Liver (tissue), 9 donors: Measurements from ENCODE around the gene DOK1. TPM values are rescaled to one million over a fixed set of nuclear protein-coding genes. Genes with fewer than 3 reads are reported as not detected.

Experiments used
- DNase-seq: peaks from one replicate; pipeline ENCODE4 v3.0.0-alpha.2; 2017; ENCODE audit warnings: low spot score
- H3K27ac ChIP-seq, 2 donors: one replicate each; pipeline ENCODE4 v1.7.0; 2013; ENCODE audit warnings: inconsistent platforms in 2 of 2, low read length in 2 of 2, control low read depth in 1 of 2, low read depth in 1 of 2, mild to moderate bottlenecking in 1 of 2
- H3K27me3 ChIP-seq, 4 donors: one replicate each; pipeline versions ENCODE4 v1.6.1 to v1.7.0; 2013; ENCODE audit warnings: low read length in 3 of 4, inconsistent platforms in 1 of 4, mild to moderate bottlenecking in 1 of 4, moderate library complexity in 1 of 4; ENCODE audit not compliant: control insufficient read depth in 4 of 4, insufficient read depth in 4 of 4
- H3K36me3 ChIP-seq, 4 donors: one replicate each; pipeline versions ENCODE4 v1.6.1 to v1.7.0; 2013; ENCODE audit warnings: low read length in 3 of 4, mild to moderate bottlenecking in 3 of 4, low read depth in 1 of 4, moderate library complexity in 1 of 4; ENCODE audit not compliant: control insufficient read depth in 4 of 4, insufficient read depth in 3 of 4
- H3K4me1 ChIP-seq, 4 donors: one replicate each; pipeline versions ENCODE4 v1.6.1 to v1.7.0; 2013; ENCODE audit warnings: low read length in 3 of 4, mild to moderate bottlenecking in 3 of 4, moderate library complexity in 1 of 4; ENCODE audit not compliant: control insufficient read depth in 4 of 4, insufficient read depth in 4 of 4
- H3K4me3 ChIP-seq, 3 donors: one replicate each; pipeline versions ENCODE4 v1.6.1 to v1.7.0; 2013; ENCODE audit warnings: low read length in 3 of 3, control low read depth in 1 of 3, low read depth in 1 of 3, mild to moderate bottlenecking in 1 of 3
- H3K9ac ChIP-seq, 2 donors: one replicate each; pipeline ENCODE4 v1.7.0; 2013; ENCODE audit warnings: low read length in 2 of 2, mild to moderate bottlenecking in 2 of 2, moderate library complexity in 2 of 2, control low read depth in 1 of 2, low read depth in 1 of 2
- H3K9me3 ChIP-seq, 4 donors: one replicate each; pipeline versions ENCODE4 v1.6.1 to v1.7.0; 2013; ENCODE audit warnings: low read length in 3 of 4; ENCODE audit not compliant: control insufficient read depth in 4 of 4
- ATF3 ChIP-seq: IDR thresholded peaks from 2 replicates; pipeline ENCODE4 v1.6.1; 2016; ENCODE audit warnings: antibody characterized with exemption
- EGR1 ChIP-seq, 2 donors: IDR thresholded peaks; 2 replicates each; pipeline ENCODE4 v1.6.1; 2016 to 2018; ENCODE audit warnings: antibody characterized with exemption in 2 of 2, low read depth in 2 of 2
- FOXA1 ChIP-seq: IDR thresholded peaks from 2 replicates; pipeline ENCODE4 v1.6.1; 2016; ENCODE audit warnings: antibody characterized with exemption
- FOXA2 ChIP-seq: IDR thresholded peaks from 2 replicates; pipeline ENCODE4 v1.6.1; 2016; ENCODE audit warnings: antibody characterized with exemption
- GABPA ChIP-seq, 2 donors: IDR thresholded peaks in 1 of 2; conservative IDR thresholded peaks in 1 of 2; 2 replicates each; pipeline ENCODE4 v1.6.1; 2016; ENCODE audit warnings: antibody characterized with exemption in 2 of 2, mild to moderate bottlenecking in 1 of 2, moderate library complexity in 1 of 2
- HNF4A ChIP-seq, 2 donors: conservative IDR thresholded peaks; 2 replicates each; pipeline ENCODE4 v1.6.1; 2016; ENCODE audit warnings: antibody characterized with exemption in 2 of 2, mild to moderate bottlenecking in 2 of 2
- HNF4G ChIP-seq: IDR thresholded peaks from 2 replicates; pipeline ENCODE4 v1.6.1; 2016; ENCODE audit warnings: antibody characterized with exemption
- JUND ChIP-seq, 2 donors: IDR thresholded peaks; 2 replicates each; pipeline ENCODE4 v1.6.1; 2016; ENCODE audit warnings: antibody characterized with exemption in 2 of 2
- MAX ChIP-seq: IDR thresholded peaks from 2 replicates; pipeline ENCODE4 v1.6.1; 2016; ENCODE audit warnings: antibody characterized with exemption
- NR2F2 ChIP-seq: IDR thresholded peaks from 2 replicates; pipeline ENCODE4 v1.6.1; 2016; ENCODE audit warnings: antibody characterized with exemption
- RAD21 ChIP-seq, 2 donors: IDR thresholded peaks; 2 replicates each; pipeline ENCODE4 v1.6.1; 2016; ENCODE audit warnings: antibody characterized with exemption in 2 of 2, mild to moderate bottlenecking in 2 of 2
- RXRA ChIP-seq, 2 donors: IDR thresholded peaks; 2 replicates each; pipeline ENCODE4 v1.6.1; 2017 to 2018; ENCODE audit warnings: antibody characterized with exemption in 2 of 2, mild to moderate bottlenecking in 1 of 2
- SP1 ChIP-seq: IDR thresholded peaks from 2 replicates; pipeline ENCODE4 v1.6.1; 2018; ENCODE audit warnings: antibody characterized with exemption, mild to moderate bottlenecking
- TAF1 ChIP-seq: conservative IDR thresholded peaks from 2 replicates; pipeline ENCODE4 v1.6.1; 2016; ENCODE audit warnings: antibody characterized with exemption, mild to moderate bottlenecking
- YY1 ChIP-seq: IDR thresholded peaks from 2 replicates; pipeline ENCODE4 v1.6.1; 2016; ENCODE audit warnings: antibody characterized with exemption, mild to moderate bottlenecking
- ZBTB33 ChIP-seq: IDR thresholded peaks from 2 replicates; pipeline ENCODE4 v1.6.1; 2016; ENCODE audit warnings: antibody characterized with exemption
- WGBS: extraction: QIAGEN DNeasy Blood & Tissue Kit; methylation state at CpG from one replicate; pipeline ENCODE4 v1.1.7; 2013; 5-methylcytosine and 5-hydroxymethylcytosine counted together
- polyA plus RNA-seq, 2 donors: library from polyadenylated mRNA; stranded (reverse) in 1 of 2; unstranded in 1 of 2; fragments of 200-250 nt in 1 of 2; fragments of >200 nt in 1 of 2; fragmentation: Nextera tagmentation in 1 of 2; extraction: Ambion mirVana in 1 of 2; gene quantifications; one replicate each; pipeline versions ENCODE4 v1.2.1 to v1.2.3, GENCODE V29; 2013 to 2015
- total RNA-seq, 2 donors: library from RNA; depleted of rRNA; stranded (reverse); fragments of >200 nt; gene quantifications; one replicate each; pipeline ENCODE4 v1.2.3, GENCODE V29; 2014
- TF ChIP-seq, protein P1 (sequence below): fragments of 150-350 bp; IDR thresholded peaks from 2 replicates; pipeline ENCODE4 v1.5.1; 2017; ENCODE audit warnings: improper control_type of control experiment, low read depth, low read length; ENCODE audit not compliant: missing input control
- TF ChIP-seq, protein P2 (sequence below): IDR thresholded peaks from 2 replicates; pipeline ENCODE4 v1.6.1; 2016; ENCODE audit warnings: antibody characterized with exemption, mild to moderate bottlenecking
- donor health status: healthy.
- donor health status: healthy.
- donor health status: healthy.
- donor health status: healthy.
- donor health status: healthy.

The DOK1 gene
- total and polyA plus RNA-seq, 4 donors, result 2.0 to 8.6 (median 4.1) TPM

- Histone ChIP-seq H3K4me1 (peaks cover 6 to 16% (median 11%) of the 10 kb centered on the region in 4 donors), H3K9me3 (no peaks in the 10 kb centered on the region), H3K27ac (no peak overlapping the region), H3K27me3 (peaks cover 0 to 1% (median 0%) of the 10 kb centered on the region in 4 donors), H3K9ac (no peak overlapping the region), H3K36me3 (peaks cover 9 to 20% (median 17%) of the 10 kb centered on the region in 4 donors), H3K4me3 (no peak overlapping the region)
- 95% methylated on average over 10 of the region's 10 CpGs for WGBS
- TF ChIP-seq TAF1 (no peak), ATF3 (no peak), FOXA1 (no peak), GABPA (IDR thresholded peaks at IDR 0.05 in 1 of 2, conservative IDR thresholded peaks at IDR 0.05 in 1 of 2) (no peak), HNF4G (no peak), HNF4A (conservative IDR thresholded peaks at IDR 0.05) (no peak), RXRA (IDR thresholded peaks at IDR 0.05) (no peak), SP1 (no peak), JUND (IDR thresholded peaks at IDR 0.05) (no peak), RAD21 (IDR thresholded peaks at IDR 0.05) (no peak), EGR1 (IDR thresholded peaks at IDR 0.05; ENCODE audit: low read depth in 2 of 2) (no peak), ZBTB33 (no peak), NR2F2 (no peak), YY1 (no peak), FOXA2 (no peak), MAX (no peak)
- TF ChIP-seq, protein P1, sequence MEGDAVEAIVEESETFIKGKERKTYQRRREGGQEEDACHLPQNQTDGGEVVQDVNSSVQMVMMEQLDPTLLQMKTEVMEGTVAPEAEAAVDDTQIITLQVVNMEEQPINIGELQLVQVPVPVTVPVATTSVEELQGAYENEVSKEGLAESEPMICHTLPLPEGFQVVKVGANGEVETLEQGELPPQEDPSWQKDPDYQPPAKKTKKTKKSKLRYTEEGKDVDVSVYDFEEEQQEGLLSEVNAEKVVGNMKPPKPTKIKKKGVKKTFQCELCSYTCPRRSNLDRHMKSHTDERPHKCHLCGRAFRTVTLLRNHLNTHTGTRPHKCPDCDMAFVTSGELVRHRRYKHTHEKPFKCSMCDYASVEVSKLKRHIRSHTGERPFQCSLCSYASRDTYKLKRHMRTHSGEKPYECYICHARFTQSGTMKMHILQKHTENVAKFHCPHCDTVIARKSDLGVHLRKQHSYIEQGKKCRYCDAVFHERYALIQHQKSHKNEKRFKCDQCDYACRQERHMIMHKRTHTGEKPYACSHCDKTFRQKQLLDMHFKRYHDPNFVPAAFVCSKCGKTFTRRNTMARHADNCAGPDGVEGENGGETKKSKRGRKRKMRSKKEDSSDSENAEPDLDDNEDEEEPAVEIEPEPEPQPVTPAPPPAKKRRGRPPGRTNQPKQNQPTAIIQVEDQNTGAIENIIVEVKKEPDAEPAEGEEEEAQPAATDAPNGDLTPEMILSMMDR, result no peak
- TF ChIP-seq, protein P2, sequence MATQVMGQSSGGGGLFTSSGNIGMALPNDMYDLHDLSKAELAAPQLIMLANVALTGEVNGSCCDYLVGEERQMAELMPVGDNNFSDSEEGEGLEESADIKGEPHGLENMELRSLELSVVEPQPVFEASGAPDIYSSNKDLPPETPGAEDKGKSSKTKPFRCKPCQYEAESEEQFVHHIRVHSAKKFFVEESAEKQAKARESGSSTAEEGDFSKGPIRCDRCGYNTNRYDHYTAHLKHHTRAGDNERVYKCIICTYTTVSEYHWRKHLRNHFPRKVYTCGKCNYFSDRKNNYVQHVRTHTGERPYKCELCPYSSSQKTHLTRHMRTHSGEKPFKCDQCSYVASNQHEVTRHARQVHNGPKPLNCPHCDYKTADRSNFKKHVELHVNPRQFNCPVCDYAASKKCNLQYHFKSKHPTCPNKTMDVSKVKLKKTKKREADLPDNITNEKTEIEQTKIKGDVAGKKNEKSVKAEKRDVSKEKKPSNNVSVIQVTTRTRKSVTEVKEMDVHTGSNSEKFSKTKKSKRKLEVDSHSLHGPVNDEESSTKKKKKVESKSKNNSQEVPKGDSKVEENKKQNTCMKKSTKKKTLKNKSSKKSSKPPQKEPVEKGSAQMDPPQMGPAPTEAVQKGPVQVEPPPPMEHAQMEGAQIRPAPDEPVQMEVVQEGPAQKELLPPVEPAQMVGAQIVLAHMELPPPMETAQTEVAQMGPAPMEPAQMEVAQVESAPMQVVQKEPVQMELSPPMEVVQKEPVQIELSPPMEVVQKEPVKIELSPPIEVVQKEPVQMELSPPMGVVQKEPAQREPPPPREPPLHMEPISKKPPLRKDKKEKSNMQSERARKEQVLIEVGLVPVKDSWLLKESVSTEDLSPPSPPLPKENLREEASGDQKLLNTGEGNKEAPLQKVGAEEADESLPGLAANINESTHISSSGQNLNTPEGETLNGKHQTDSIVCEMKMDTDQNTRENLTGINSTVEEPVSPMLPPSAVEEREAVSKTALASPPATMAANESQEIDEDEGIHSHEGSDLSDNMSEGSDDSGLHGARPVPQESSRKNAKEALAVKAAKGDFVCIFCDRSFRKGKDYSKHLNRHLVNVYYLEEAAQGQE, result no peak
- no peak for DNase-seq
These were observed 29.4 kb upstream of the DOK1 start for GRCh38 chr2:74524955-74525716.
